ENCODE results near the gene SP2.

DNA sequence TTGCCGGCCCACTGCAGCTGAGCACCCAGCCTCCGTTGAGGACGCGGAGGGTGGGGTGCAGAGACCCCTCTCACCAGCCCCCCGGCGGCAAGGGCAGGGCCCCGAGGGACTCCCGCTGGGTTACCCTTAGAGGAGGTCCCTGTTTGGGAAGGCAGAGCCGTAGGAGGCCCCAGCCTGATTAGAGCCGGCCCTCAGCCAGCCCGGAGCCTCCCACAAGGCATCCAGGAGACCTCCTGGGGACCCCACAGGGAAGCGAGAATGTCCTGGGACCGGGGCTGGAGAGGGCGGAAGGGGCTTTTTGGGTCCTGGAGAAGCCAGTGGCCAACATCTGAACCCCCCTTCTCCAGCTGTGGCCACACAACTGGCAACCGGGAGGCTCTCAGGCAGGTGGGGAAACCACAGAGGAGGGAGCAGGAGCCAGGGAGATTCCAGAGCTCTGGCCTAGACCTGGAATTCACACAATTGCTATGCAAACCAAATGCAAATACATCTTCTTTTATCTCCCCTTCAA, 23.3 kb upstream of the SP2 start:
- TF ChIP-seq CTCF (conservative IDR thresholded peaks at IDR 0.05 in 1 of 2, IDR thresholded peaks at IDR 0.05 in 1 of 2; ENCODE audit: low read depth in 1 of 2, low read length in 2 of 2) = no peak
- no peak for TF ChIP-seq EZH2 (IDR thresholded peaks at IDR 0.05; ENCODE audit: low read length, missing control alignments)
